ENCODE measurements around the gene BRDT.

- TF ChIP-seq CTCF (IDR thresholded peaks at IDR 0.05; ENCODE audit: low read depth, low read length) (no peak), POLR2A (IDR thresholded peaks at IDR 0.05; ENCODE audit: extremely low read depth, insufficient read length) (no peak)
Measured at GRCh38 chr1:91916811-91917460, 32.3 kb upstream of the BRDT start.
